ENCODE data around the gene NUMB. TPM values are rescaled to one million over a fixed set of nuclear protein-coding genes. Genes with fewer than 3 reads are reported as not detected.
A peak's percentile ranks its signal among the peaks of the same experiment; 100 is the strongest.

The NUMB gene
- total and polyA plus RNA-seq, 2 of the 13 experiments (the other 11 are each of a cell fraction or from before 2014, with no cell fraction given), result 20.3 to 71.1 TPM

GRCh38 chr14:73462048-73462715 is 3.8 kb upstream of the NUMB start (continued):
- TF ChIP-seq HIC2 (CRISPR knock-in tag; IDR thresholded peaks at IDR 0.05; ENCODE audit: low read depth) (peak; percentile 97), ZNF768 (CRISPR knock-in tag; IDR thresholded peaks at IDR 0.05) (no peak), ZNF703 (CRISPR knock-in tag; IDR thresholded peaks at IDR 0.05; ENCODE audit: borderline replicate concordance) (no peak), NONO (IDR thresholded peaks at IDR 0.05) (no peak), NONO (CRISPR knock-in tag; conservative IDR thresholded peaks at IDR 0.05) (0 out of 2 replicates have a peak, but pooled peaks have one; percentile 55), SALL1 (CRISPR knock-in tag; IDR thresholded peaks at IDR 0.05) (peak; percentile 93), KLF6 (CRISPR knock-in tag; IDR thresholded peaks at IDR 0.05) (0 out of 2 replicates have a peak, but pooled peaks have one; percentile 28), TAF1 (CRISPR knock-in tag; IDR thresholded peaks at IDR 0.05) (peak; percentile 68; the same call in 1 of the 2 replicates), ZNF746 (CRISPR knock-in tag; IDR thresholded peaks at IDR 0.05) (peak; percentile 50; the same call in 1 of the 2 replicates), LBX2 (CRISPR knock-in tag; IDR thresholded peaks at IDR 0.05; ENCODE audit: borderline replicate concordance) (no peak; the same call in 1 of the 2 replicates), FOXK2 (IDR thresholded peaks at IDR 0.05) (0 out of 2 replicates have a peak, but pooled peaks have one; percentile 10), ERF (CRISPR knock-in tag; IDR thresholded peaks at IDR 0.05) (peak; percentile 80), GATAD2A (CRISPR knock-in tag; IDR thresholded peaks at IDR 0.05) (peak; percentile 94), ZNF569 (CRISPR knock-in tag; IDR thresholded peaks at IDR 0.05; ENCODE audit: borderline replicate concordance) (no peak), CCDC6 (CRISPR knock-in tag; IDR thresholded peaks at IDR 0.05) (peak; percentile 70), GABPB1 (CRISPR knock-in tag; IDR thresholded peaks at IDR 0.05) (peak; percentile 45; the same call in 1 of the 2 replicates), ZNF101 (CRISPR knock-in tag; IDR thresholded peaks at IDR 0.05; ENCODE audit: borderline replicate concordance, low read depth) (no peak), SMYD3 (CRISPR knock-in tag; IDR thresholded peaks at IDR 0.05) (no peak), YEATS2 (CRISPR knock-in tag; IDR thresholded peaks at IDR 0.05; ENCODE audit: borderline replicate concordance) (no peak; the same call in 1 of the 2 replicates), TBX3 (IDR thresholded peaks at IDR 0.05; ENCODE audit: borderline replicate concordance) (no peak), ZNF431 (CRISPR knock-in tag; IDR thresholded peaks at IDR 0.05; ENCODE audit: borderline replicate concordance, low read depth) (0 out of 2 replicates have a peak, but pooled peaks have one; percentile 11)
- TF ChIP-seq, protein P1, sequence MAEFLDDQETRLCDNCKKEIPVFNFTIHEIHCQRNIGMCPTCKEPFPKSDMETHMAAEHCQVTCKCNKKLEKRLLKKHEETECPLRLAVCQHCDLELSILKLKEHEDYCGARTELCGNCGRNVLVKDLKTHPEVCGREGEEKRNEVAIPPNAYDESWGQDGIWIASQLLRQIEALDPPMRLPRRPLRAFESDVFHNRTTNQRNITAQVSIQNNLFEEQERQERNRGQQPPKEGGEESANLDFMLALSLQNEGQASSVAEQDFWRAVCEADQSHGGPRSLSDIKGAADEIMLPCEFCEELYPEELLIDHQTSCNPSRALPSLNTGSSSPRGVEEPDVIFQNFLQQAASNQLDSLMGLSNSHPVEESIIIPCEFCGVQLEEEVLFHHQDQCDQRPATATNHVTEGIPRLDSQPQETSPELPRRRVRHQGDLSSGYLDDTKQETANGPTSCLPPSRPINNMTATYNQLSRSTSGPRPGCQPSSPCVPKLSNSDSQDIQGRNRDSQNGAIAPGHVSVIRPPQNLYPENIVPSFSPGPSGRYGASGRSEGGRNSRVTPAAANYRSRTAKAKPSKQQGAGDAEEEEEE (CRISPR knock-in tag; IDR thresholded peaks at IDR 0.05; ENCODE audit: borderline replicate concordance), result no peak
- TF ChIP-seq, protein P2, sequence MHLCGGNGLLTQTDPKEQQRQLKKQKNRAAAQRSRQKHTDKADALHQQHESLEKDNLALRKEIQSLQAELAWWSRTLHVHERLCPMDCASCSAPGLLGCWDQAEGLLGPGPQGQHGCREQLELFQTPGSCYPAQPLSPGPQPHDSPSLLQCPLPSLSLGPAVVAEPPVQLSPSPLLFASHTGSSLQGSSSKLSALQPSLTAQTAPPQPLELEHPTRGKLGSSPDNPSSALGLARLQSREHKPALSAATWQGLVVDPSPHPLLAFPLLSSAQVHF (CRISPR knock-in tag; IDR thresholded peaks at IDR 0.05), result no peak
- TF ChIP-seq, protein P3, sequence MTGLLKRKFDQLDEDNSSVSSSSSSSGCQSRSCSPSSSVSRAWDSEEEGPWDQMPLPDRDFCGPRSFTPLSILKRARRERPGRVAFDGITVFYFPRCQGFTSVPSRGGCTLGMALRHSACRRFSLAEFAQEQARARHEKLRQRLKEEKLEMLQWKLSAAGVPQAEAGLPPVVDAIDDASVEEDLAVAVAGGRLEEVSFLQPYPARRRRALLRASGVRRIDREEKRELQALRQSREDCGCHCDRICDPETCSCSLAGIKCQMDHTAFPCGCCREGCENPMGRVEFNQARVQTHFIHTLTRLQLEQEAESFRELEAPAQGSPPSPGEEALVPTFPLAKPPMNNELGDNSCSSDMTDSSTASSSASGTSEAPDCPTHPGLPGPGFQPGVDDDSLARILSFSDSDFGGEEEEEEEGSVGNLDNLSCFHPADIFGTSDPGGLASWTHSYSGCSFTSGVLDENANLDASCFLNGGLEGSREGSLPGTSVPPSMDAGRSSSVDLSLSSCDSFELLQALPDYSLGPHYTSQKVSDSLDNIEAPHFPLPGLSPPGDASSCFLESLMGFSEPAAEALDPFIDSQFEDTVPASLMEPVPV (CRISPR knock-in tag; IDR thresholded peaks at IDR 0.05), result no peak; the same call in 1 of the 2 replicates
